GM19328 (cell line): ENCODE results near the gene DNLZ.

Experiments
- ATAC-seq: cut with Tn5 transposase; IDR thresholded peaks from one replicate; pipeline ENCODE4 v1.9.1; 2021; ENCODE audit warnings: mild to moderate bottlenecking, moderate library complexity; ENCODE audit not compliant: unreplicated experiment

DNLZ gene

DNA sequence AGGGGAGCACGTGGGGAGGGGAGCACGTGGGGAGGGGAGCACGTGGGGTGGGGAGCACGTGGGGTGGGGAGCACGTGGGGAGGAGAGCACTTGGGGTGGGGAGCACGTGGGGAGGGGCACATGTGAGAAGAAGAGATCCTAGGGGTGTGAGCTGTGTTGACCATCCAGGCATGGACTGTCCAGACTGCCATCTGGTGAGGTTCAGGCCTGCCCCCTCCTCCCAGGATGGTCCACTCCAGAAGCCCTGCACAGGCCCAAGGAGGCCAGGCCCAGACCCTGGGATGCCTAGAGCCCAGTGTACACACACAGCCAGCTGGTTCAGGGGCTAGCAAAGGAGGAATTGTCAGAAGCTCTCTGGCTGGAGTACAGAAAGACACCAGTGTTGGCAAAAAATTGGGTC, 34.1 kb upstream of the DNLZ start:
- no peak for ATAC-seq

DNA sequence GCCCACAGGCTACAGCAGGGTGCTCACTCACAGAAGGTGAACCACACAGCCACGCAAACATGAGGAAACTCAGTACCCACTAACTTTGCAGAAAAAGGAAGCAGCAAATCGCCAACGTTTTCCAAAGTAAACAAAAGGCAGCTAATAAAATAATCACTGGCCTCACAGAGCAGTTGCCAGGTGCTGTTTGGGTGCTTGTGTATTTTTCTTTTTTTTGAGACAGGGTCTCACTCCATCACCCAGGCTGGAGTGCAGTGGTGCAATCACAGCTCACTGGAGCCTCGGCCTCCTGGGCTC, 32.6 kb upstream of the DNLZ start:
- ATAC-seq, result no peak

DNA sequence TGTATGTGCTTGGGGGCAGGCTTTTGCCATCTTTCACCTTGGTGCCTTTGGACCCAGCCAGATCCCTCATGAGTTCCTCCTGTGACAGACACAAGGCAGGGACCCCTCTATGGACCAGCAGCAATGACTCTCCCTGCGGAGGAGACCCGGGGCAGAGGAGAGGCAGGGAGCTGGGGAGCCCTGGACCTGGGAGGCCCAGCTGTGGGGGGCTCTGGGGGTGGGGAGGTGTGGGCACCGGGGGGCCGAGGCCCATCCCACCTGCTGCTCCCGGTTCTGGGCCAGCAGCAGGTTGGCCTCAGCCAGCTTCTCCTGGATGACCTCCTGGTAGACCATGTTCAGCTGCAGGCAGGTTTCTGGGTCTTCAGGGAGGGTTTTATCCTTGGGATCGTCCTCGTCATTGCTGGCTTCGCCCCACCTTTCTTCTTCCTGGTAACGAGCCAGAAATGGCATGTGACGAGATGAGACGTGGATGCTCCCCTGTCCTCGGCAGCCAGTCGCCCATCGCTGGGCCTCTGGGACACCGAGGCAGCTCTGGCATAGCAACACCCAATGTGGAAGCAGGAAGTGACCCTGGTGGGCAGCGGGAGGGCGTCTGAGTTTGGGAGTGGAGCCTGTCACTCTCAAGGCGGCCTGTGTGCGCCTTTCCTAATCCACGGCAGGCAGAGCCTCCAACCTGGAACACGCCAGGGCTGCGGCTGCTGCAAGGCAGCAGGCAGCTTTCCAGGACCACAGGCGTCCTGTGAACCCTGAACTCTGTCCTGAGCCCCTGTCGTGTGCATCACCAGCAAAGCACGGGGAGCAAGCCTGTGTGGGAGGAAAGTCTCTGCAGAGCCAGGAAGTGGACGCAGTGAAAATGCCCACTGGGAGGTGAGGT, 32.0 kb upstream of the DNLZ start:
- ATAC-seq, result no peak

DNA sequence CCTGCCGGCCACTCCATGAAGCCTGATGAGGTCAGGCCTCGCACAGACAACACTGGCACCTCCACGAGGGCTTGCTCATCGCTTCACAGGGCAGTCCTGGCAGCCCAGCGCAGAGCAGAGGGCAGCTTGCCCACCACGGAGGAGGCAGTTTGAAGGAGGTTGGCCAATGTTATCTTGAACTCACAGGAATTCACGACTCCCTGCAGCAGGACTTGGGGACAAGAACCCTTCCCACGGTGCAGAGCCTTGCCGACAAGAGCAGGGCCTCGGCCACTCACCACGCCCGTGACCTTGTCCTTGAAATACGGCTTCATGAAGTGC, 31.4 kb upstream of the DNLZ start:
- no peak for ATAC-seq

DNA sequence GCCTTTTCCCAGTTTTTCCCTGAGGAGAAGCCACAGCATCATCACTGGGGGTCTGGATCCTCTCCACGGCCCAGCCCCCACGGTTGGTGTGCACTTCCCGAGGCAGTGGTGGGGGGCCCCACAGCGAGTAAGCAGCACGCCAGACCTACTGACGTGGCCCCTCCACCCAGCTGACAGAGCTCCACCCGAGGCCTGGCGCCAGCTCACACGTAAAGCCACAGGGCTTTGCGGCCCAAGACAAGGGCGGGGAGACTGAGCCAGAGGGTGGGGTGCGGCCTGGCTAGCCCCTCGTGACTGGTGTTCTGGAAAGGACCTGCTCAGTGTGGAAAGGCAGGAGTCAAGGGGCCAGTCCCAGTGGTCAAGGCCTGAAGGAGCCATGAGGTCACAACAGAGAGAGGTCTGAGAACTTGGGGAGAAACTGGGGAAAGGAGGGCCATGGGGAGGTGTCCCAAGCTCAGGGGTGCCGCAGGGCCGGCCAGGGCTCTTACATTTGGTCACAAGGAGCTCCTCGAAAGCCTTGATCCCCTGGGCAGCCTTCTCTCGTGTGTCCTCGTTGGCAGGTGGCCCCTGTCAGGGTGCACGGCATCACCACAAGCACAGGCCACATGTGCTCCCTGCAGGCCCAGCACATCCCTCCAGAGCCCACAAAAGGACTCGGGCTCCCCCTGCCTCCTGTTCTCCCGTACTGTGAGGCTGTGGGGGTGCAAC, 30.9 kb upstream of the DNLZ start:
- no peak for ATAC-seq

DNA sequence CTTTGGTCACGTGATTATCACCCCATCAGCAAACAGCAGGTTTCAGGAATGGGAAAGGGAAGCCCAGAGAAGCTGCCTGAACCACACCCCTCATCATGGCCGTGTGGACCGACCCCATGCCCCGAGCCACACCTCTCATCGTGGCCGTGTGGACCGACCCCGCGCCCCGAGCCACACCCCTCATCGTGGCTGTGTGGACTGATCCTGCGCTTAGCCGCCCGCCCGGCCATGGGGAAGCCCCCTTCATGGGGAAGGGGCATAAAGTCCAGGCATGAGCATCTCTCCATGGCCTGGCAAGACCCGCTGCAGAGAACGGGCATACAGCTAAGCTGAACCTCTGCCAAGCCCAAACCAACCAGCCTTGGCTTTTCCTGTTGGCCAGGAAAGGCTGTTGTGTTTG, 30.0 kb upstream of the DNLZ start:
- no peak for ATAC-seq

DNA sequence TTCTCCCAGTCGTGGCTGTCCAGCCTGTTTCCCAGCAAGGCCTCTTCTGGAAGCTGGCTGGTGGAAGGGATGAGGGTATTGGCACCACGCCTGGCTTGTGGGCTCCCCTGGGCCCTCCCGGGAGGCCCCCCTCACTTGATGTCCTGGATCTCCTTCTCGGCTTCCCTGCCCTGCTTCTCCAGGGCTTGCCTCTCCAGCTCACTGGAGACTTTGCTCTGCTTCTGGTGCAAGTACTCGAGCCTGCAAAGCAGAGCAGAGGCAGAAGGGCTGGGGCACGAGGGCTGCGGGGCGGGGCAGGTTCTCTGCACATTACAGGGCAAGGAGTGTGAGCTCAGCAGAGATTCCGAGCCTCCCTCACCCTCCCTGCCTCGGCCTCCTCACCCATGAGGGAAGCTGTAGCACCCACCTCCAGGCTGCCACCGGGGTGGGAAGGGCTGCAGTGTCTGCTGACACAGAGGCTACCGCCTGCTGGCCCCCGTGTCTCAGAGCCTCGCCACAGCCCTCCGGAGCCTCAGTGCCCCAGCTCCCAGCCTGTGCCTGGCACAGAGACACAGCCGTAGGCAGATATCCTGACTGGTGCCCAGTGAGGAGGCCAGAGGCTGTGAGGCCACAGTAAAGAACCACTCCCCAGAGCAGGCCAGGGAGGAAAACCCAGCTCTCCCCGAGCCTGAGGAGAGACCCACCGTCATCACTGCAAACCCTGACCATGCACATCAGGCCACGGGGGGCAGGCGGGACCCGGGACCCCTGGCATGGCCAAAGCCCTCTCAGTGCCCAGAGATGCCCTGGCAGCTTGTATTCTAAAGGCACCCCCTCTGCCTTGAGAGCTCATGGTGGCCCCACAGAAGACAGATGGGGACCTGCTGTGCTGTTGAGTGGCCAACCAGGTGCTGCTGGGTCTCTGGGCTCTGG, 29.2 kb upstream of the DNLZ start:
- no peak for ATAC-seq

DNA sequence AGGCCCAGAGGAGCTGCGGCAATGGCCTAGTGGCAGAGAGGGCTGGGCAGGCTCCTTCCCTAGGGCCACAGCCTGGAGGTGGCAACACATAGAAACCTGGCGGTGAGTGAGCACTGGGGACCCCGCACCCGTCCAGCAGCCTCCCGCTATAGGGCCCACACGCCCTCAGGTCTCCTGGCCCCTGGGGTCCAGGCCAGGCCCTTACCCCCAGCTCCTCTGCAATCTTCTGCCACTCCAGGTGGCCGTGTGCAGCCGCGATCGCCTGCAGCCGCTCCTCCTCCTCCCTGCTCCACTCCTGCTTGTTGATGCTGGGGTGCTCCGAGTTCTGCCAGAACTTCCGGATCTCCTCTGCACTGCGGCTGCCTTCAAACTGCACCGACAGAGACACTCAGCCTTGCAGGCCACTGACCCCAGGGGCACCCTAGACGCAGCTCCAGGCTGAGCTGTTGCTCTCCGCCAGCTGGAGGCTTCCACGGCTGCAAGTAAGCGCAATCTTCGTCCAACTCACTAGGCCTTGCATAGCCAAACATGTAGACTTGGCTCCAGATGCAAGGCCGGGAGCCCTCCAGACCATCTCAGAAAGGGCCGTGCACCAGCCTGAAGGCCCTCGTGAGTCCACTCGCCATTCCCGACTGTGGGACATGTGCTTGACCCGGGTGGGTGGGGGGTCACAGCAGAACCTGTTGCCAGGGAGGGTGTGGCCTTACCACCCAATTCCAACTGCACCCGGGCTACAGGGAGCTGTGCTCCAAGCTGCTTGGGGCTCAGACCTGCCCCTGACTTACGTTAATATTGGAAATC, 28.4 kb upstream of the DNLZ start:
- ATAC-seq, result no peak

DNA sequence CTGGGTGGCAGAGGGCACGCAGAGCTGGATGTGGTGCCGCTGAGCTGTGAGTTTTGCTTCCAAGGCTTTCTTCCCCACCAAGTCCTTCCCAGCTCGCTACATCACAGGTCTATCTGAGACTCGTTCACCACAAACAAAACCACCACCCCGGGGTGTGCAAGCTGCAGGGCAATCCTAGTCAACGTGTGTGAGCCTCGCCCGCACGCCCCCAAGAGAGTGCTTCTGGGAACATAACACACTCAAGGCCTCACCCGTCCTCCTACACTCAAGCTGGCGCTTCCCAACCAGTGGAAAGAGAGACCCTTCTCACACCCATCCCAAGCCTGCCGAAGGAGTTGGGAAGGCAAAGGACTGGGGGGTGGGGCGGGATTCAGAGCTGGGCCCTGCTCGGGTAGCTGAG, 25.9 kb upstream of the DNLZ start:
- no peak for ATAC-seq

DNA sequence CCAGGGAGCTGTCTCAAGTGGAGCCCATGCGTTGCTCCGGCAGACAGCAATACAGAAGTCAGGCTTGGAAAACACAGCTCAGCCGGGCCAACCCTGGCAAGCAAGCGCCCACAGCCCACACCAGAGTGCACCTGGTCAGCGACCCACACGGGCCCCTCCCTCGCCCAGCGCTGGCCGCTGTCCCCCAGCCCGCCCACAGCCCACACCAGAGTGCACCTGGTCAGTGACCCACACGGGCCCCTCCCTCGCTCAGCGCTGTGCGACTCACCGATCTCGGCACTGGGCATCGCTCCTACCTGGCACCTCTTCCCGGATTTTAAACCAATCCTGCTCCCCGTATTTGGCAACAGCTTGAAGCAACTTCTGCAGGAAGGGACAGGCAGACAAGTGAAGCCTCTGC, 23.7 kb upstream of the DNLZ start:
- no peak for ATAC-seq

DNA sequence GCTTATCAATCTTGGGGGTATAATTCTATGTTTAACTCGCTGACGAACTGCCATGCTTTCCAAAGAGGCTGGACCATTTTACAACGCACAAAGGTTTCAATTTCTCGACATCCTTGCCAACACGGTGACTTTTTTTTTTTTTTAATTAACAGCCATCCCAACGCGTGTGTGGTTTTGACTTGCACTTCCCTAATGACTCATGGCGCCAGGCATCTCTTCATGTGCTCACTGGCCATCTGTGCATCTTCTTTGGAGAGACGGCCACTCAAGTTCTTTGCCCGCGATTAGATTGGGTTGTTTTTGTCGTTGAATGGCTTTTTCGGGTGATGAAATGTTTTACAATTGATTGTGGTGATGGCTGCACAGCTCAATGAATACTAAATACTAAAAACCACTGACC, 22.5 kb upstream of the DNLZ start:
- ATAC-seq, result no peak

DNA sequence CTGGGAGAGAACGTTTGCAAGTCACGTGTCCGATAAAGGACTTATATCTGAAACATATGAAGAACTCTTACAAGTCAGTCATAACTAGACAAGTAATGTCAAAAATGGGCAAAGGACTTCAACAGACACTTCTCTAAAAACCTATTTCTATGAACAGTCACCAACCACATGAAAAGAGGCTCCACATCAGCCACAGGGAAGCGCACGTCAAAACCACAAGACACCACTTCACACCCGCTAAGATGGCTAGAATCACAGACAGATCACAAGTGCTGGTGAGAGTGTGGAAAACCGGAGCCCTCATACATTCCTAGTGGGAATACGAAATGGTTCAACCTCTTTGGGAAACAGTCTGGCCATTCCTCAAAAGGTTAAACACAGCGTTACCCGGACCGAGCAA, 21.5 kb upstream of the DNLZ start:
- ATAC-seq, result no peak

DNA sequence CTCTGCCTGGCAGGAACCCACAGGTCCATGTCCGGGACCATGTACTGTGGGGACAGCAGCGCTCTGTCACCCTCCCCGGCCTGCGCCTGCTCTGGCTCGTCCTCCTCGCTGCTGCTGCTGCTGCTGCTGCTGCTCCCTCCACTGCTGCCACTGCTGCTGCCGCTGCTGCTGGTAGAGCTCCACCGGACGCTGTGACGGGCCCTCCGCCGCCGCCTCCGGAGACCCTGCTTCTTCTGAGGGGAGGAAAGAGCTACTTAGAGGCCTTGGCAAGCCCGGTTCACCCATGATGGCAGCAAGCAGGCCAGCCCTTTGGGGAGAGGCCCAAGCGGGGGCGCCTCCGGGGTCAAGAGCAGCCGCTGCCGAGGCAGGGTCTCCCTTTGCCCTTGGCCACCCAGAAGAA, 19.9 kb upstream of the DNLZ start:
- no peak for ATAC-seq

DNA sequence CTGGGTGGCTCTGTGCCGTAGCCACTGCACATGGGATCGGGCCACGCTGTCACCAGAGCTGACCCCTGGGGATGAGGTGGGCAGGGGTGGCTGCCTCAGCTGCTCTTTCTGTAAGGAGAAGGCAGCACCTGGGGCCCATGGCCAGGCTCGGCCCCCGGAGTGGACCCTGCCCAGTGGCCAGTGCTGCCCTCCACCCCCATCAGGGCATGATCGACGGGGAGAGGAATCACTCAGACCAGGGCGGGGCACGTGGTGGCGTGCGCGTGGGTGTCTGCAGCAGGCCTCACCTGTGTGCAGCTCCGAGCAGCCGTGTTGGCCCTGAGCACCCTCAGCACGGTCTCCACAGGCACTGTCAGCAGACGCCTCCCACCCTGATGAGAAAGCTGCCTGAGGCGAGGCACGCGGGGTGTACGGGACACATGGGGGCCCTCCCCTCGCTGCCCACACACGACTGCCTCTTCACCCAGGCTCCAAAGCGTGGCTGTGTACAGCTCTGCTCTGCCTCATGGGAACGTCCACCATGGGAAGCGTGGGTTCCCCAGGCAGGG, 18.5 kb upstream of the DNLZ start:
- no peak for ATAC-seq

DNA sequence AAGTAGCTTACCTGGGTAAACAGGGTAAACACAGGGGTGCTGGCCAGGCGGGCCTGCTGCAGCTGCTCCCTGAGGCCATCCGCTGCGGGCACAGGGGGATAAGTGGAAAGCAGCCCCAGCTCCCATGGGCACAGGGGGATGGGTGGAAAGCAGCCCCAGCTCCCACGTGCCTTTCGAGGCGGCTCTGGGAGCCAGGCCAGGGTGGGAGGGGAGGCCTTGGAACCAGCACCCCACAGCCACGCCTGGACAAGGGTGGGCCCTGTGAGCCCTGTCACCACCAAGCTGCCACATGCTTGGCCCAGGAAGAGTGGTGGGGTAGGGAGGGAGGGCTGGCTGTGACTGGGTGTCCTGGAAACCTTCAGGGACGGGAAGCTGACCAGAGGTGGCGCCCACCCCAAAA, 17.8 kb upstream of the DNLZ start:
- ATAC-seq, result no peak

DNA sequence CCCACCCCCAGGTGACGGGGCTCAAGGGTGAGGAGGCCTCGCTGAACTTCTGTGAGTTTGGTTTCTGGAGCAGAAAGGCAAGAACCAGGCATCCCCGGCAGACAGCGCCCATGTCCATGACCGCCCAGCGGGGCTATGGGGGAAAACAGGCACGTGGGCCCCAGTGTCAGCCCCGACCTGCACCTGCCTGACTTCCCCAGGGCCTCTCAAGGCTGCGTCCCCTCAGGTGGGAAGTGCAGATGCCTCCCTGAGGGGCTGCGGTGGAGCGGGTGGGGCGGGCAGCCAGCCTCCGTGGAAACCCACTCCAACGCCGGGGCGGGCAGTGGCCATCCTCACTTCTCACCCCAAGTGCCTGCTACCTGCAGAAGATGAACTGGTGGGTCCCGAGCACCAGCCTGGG, 16.8 kb upstream of the DNLZ start:
- no peak for ATAC-seq

DNA sequence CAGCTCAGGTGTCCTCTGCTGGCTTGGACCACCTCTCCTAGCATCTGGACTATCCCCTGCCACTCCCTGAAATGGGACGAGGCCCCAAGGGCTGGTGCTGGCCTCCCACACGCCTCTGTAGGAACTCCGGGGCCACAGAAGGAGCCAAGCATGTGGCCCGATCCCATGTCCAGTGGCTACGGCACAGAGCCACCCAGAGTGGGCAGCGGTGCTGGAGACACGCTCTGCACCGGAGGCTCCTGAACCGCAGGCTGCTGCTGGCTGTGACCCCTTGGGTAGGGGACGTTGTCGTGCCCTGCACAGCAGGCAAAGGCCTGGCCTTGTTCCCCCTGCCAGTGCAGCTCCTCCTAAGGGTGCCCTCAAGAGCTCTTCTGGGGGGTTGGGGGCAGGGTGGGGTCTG, 16.3 kb upstream of the DNLZ start:
- no peak for ATAC-seq

DNA sequence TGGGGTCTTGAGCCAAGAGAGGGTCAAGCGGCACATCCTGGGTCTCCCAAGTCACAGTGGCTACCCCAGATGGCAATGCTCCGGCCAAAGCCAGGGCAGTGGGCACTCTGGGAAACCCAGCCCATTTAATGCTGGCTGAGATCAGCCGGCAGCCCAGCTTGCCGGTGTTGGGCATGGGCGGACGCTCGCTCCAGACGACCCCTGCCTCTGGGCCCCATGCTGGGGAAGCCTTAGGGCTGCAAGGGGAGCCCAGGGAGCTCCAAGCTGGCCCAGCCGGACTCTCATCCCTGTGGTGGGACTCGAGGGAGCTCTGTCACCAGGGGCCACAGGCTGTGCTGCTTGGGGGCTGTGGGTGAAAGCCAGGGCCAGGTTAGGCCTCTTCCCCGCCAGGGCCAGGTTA, 15.9 kb upstream of the DNLZ start:
- no peak for ATAC-seq

DNA sequence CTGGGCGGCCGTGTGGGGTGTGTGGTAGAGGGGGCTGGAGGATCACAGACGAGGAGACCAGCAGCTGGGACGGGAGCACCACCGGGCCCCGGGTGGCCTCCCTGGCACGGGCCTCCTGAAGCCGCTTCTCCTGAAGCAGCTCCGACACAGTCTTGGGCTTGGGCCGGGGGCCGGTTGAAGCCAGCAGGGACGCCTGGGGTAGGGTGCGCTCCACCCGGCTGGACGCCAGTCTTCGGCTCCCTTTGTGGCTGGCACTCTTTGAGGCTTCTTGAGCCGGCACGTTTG, 15.4 kb upstream of the DNLZ start:
- ATAC-seq, result no peak

DNA sequence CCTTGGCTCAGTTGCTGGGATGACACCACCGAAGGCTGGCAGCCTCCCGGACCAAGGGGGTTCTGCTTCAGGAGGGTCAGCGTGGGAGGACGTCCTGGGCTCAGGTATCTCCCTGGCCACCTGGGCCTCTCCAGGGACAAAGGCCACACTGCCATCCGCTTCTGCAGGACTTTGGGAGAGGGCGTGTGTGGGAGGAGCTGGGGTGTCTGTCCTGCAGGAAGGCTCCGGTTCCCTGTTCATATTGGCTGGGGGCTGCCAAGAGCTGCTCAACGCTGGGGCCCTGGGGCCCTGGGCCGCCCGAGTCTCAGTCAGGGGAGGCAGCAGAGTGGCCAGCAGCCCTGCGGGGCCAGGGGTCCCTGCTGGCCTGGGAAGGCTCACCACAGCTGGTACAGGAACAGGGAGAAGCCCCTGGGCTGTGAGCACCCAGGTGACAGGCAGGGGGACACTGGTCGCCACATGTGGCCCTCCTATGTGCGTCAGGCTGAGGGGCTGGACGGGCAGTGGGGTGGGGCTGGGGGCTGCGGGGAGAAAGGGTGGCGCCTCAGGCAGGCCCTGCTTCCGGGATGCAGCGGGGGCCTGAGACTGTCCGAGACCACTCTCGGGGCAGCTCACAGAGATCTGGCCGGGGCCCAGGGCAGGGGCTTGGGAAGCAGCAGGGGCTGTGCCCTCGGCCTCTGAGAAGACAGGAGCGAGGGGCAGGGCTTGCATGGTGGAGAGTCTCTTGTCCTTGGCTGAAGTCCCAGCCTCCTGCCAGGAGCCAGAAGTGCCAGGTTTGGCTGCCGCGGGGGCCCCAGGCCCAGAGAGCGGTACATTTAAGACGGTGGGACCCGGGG, 14.8 kb upstream of the DNLZ start:
- ATAC-seq, result no peak
